HG02623 (cell line): ENCODE data around the gene AP1S3.
"Not testable (repeated sequence)": the region's sequence is repeated elsewhere in the genome, so short reads cannot be mapped to it uniquely, and the experiment has no call there.

Source experiments
- ATAC-seq: cut with Tn5 transposase; IDR thresholded peaks from one replicate; pipeline ENCODE4 v1.9.1; 2021; ENCODE audit warnings: moderate library complexity; ENCODE audit not compliant: unreplicated experiment

Gene AP1S3

DNA sequence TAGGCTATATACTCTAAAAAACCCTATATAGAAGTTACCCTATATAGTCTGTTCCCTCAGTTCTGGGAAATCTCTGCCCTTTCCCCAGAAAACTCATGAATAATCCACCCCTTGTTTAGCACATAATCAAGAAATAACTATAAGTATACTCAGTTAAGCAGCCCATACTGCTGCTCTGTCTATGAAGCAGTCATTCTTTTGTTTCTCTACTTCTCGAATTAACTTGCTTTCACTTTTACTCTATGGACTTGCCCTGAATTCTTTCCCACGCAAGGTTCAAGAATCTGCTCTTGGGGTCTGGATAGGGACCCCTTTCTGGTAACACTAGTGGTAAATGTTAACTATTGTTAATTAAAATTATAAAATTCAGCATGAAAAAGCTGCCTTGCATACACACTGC, 17.4 kb upstream of the AP1S3 start:
- ATAC-seq = peak; percentile 62

- no peak for ATAC-seq
These were observed 16.0 kb upstream of the AP1S3 start for GRCh38 chr2:223853425-223853837.

- no peak for ATAC-seq
These were observed 15.0 kb upstream of the AP1S3 start for GRCh38 chr2:223852281-223852795.

DNA sequence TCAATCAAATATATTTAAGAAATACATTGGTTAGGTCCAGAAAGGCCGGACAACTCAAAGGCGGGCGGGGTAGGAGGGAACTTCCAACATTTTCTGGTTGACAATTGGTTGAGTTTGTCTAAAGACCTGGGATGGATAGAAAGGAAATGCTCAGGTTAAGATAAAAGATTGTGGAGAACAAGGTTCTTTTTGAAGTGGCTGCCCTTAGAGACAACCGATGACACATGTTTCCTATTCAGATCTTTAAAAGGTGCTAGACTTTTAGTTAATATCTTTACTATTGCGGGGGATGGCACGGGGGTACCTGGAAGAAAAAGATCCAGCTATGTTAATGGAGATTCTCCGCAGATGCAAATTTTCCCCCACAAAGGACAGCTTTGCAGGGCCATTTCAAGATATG, 10.0 kb upstream of the AP1S3 start:
- ATAC-seq = no peak

DNA sequence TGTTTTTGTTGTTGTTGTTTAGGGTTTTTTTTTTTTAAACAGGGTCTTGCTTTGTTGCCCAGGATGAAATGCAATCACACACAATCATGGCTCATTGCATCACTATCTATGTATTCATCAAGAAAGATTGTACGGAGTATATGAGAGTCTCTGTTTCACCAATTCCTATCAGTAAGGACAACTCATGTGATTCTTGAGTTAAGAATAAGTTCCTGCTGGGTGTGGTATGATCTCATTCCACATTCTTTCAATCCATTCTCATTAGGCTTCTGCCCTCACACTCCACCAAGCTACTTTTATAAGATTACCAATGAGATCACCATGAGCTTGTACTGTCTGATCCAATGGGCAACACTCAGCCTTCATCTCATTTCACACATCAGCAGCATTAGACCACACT, 9.1 kb upstream of the AP1S3 start:
- no peak for ATAC-seq

DNA sequence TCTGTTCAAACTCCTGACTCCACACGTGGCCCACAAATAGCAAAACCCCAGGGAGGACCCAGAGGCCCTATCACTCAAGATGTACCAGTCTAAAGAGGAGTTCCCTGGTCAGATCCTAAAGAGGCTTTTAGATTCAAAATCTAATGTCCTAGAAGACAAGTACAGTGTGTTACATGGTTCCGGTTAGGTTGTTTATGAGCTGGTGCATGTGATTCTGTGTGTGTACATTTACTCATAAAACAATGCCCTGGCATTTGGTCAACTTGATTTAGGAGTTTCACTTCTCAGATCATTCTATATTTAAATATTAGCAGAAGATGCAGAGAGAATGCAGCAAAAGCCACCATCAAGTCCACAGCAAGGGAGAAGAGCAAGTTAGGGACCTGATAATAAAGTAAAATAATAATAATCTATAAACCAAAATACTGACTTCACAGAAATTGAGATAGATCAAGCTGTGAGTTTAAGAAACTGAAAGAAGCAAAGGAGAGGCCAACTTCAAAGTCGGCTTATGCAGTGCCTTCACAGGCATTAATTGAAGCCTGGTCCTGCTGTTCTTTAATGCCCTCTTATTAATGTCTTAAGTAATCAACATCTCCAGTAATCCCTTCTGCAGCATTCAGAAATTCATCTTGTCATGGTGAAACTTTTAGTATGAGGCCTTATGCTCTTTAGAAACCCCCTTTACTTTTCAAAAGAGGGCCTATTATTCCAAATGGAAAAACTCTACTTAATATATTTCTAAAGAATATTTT, 4.2 kb upstream of the AP1S3 start:
- ATAC-seq = no peak

- peak; percentile 57 for ATAC-seq
These were observed 1.5 kb downstream of the AP1S3 start for GRCh38 chr2:223835701-223836532.

- ATAC-seq = no peak
These were observed 3.0 kb downstream of the AP1S3 start for GRCh38 chr2:223834431-223834830.

DNA sequence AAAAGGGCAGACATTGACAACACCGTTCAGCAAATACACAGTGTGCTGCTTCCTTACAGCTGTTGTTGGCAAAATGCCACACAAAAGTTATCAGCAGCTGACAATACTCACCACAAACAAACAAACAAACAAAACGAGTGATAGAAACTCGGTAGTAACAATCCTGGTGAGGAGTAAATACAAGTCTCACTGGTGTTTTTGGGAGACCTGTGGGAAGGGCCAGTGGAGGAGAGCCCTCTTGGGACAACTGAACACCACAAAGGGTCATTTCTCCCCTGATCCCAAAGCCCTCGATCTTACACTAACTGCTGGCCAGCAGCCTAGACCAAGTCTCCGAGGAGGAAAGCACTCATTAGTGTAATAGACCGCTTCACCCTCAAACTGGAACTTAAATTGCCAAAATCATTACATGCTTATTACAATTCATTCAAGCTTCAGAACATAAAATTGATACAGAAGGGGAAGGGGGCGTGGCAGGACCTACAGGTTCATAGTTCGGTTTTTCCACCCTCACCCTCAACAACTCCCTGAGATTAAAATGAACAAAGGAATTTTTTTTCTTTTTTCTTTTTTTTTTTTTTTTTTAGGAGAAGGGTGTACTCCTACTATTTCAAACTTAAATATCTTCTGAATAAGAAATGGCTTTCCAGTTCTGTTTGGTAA, 5.0 kb downstream of the AP1S3 start:
- no peak for ATAC-seq

DNA sequence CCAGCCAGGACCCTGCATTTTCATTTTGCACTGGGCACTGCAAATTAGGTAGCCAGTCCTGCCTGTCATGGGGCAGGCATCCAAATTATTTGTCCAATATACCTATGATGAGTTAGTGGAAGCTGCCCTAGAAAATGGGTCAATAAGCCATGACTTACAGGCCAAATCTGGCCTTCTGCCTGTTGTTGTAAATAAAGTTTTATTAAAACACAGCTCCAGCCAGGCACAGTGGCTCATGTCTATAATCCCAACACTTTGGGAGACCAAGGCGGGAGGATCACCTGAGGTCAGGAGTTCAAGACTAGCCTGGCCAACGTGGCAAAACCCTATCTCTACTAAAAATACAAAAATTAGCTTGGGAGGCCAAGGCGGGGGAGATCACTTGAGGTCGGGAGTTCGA, 8.3 kb downstream of the AP1S3 start:
- no peak for ATAC-seq

GRCh38 chr2:223828314-223828713, 9.1 kb downstream of the AP1S3 start:
- no peak for ATAC-seq

DNA sequence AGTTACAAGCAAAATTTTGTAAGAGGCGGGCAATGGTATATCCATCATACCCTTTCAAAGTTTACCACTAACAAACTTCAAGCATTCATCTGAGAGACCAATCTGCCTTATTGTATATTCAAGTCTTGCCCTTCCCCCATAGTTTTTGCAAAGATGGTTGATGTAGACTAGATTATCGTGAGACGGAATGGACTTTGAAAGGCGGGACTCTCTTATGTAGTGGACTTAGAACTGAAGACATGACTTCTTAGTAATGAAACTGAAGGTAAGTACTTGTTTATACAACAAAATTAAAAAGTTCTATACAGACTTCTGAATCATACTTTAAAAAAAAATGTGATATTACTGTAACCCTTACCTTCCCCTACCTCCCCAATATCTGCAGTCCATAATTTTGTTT, 10.4 kb downstream of the AP1S3 start:
- ATAC-seq = no peak

GRCh38 chr2:223824301-223824700, 13.1 kb downstream of the AP1S3 start:
- no peak for ATAC-seq

DNA sequence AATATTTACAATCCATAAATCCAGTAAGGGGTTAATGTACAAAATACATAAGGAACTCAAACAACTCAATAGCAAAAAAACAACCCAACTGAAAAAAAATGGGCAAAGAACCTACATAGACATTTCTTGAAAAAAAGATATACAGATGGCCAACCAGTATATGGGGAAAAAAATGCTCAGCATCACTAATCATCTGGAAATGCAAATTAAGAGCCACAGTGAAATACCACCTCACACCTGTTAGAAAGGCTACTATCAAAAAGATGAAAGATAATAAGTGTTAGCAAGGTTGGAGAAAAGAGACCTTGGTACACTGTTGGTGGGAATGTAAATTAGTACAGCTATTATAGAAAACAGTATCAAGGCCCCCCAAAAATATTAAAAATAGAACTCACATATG, 14.6 kb downstream of the AP1S3 start:
- no peak for ATAC-seq

DNA sequence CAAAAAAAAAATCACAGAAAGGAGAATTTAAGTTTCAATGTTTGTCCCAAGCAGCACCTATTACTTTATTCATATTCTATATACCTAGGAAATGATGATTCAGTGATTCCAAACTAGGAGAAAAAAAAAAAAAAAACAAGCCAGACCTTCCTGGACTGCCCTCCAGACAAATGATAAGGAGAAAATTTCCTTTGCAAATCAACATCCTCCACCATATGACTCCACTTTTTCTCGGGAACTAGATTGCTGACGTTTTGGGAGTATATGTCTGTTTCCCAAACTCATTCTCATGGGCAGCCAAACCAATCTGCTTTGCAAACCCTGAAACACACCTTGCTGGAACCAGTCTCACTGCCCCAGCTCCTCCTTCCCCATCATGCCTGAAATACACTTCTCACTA, 16.8 kb downstream of the AP1S3 start:
- ATAC-seq = no peak

DNA sequence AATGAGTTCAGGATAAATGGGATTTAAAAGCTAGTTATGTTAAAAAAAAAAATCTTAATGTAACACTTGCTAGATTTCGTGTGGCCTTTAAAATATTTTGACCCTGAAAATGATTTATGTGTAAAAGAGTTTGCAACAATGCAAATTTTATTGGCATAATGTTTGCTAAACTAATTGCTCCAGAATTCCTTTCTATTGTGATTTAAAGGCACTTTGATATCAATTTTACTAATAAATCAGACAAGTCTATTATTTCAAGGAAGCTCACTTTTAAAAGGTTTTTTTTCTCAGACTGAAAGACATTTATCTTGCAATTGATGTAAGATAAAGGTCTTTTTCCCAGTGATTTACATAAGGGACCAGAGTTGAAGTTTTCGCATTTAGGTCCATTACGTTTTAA, 17.5 kb downstream of the AP1S3 start:
- no peak for ATAC-seq

DNA sequence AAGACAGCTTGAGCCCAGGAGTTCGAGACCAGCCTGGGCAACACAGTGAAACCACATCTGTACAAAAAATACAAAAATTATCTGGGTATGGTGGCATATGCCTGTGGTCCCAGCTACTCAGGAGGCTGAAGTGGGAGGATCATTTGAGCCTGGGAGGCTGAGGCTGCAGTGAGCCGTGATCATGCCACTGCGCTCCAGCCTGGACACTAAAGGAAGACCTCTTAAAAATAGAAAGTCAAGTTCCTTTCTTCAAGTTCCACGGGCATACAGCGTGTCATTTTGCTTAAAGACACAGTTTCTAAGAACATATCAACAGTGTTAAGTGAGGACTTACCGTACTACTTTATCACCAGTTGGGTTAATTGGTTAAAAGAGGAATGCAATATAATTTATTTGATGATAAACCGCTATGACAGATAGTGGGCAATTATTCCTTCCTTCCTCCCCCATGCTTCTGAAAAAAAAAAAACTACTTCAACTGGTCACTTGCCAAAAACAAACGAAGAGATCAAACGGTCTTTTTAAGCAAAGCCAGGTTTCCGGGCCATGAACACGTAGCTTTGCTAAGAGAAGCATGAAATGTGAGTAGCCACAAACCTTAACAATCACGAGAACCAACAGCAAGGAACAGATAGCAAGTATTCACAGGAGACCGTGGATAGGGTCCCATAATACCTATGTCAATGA, 21.4 kb downstream of the AP1S3 start:
- ATAC-seq = no peak

DNA sequence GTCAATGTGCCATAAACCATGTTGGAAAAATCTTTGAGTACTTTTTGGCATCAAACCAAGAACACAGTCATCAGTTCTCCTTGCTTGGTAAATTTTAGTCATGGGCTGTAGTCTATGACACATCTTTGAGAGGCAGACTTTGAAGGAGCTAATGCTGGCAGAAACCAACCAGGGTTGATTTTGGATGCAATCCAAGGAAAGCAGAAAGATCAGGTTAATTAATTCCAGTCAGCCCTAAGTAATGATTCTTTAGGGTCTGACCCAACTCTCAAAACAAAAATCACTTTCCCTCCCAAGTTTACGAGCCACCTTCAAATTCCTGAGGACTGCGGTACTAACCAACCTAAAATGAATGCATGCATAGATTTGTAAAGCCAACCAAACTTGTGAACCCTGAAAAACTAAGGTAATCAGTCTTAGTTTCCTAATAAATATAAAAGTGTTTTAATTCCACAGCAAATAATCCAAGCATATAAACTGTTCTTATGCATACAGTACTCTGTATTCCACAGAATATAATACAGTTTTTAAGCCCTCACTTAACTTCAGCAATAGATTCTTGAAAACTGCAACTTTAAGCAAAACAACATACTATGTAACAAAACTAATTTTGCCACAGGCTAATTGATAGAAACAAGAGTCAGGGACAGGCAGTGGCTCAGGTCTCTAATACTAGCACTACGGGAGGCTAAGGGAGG, 22.0 kb downstream of the AP1S3 start:
- ATAC-seq = no peak

DNA sequence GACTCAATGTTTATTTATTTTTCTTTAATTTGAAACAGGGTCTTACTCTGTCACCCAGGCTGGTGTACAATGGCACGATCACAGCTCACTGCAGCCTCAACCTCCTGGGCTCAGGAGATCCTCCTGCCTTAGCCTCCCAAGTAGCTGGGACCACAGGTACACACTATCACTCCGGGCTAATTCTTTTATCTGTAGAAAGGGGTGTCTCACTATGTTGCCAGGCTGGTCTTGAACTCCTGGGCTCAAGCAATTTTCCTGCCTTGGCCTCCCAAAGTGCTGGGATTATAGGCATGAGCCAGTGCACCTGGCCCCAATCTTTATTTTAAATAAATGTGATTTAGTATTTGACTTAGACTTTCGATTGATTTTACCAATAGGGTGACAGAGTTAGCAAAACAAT, 22.6 kb downstream of the AP1S3 start:
- ATAC-seq = not testable (repeated sequence)

- no peak for ATAC-seq
These were observed 24.1 kb downstream of the AP1S3 start for GRCh38 chr2:223813329-223813728.
